Measurements from ENCODE around the gene BAD. TPM values are rescaled to one million over a fixed set of nuclear protein-coding genes. Genes with fewer than 3 reads are reported as not detected.

BAD gene
- total and polyA plus RNA-seq, 2 of the 13 experiments (the other 11 are each of a cell fraction or from before 2014, with no cell fraction given) = 17.9 to 28.5 TPM

DNA sequence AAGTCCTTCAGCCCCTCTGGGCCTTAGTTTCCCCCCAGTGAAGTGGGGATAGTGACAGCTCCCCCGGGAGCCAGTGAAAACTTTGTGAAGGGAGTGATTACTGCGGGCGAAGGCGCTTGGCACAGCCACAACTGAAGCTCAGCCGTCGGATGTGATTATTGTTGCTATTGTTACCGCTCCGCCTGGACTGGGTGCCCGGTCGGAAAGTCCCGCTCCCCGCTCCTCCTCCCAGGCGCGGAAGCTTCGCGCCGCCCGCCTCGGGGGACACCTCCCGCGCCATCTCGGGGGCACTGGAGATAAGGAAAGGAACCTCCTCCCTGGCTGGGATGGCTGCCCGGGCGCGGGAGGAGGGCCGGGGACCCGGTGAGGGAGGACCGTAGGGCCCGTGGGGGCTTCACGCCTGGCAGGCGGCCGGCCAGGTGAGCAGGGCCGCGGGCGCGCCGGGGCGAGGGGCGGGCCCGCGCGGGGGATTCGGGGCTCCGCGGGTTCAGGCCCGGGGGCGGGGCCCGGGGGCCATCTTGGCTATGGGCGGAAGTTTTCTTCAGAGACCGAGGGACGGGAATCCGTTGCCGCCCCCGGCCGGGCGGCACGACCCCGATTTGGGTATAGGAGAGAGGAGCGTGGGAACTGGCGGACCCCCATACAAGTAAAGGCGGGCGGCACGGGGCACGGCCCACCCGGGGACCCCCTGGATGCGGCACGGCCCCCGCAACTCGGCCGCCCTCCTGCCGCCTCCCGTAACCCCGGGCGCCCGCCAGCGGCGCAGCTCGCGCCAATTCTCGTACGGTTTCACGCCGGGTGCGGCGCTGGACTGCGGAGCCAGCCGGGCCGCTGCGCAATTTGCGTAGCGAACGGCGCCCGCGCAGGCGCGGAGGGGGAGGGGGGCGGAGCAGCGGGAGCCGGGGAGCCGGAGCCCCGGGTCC lies 758 bp upstream of the BAD start, which contains the start of gene GPR137 (continued):
- TF ChIP-seq, protein P1, sequence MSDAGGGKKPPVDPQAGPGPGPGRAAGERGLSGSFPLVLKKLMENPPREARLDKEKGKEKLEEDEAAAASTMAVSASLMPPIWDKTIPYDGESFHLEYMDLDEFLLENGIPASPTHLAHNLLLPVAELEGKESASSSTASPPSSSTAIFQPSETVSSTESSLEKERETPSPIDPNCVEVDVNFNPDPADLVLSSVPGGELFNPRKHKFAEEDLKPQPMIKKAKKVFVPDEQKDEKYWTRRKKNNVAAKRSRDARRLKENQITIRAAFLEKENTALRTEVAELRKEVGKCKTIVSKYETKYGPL (CRISPR knock-in tag; IDR thresholded peaks at IDR 0.05) = no peak
- TF ChIP-seq ZNF24 (IDR thresholded peaks at IDR 0.05) (no peak), ZBTB3 (CRISPR knock-in tag; IDR thresholded peaks at IDR 0.05; ENCODE audit: borderline replicate concordance, low read depth) (no peak), ETV6 (CRISPR knock-in tag; conservative IDR thresholded peaks at IDR 0.05) (no peak), ZFAT (CRISPR knock-in tag; conservative IDR thresholded peaks at IDR 0.05) (no peak), ZFP41 (CRISPR knock-in tag; IDR thresholded peaks at IDR 0.05; ENCODE audit: borderline replicate concordance) (no peak), GTF2F1 (IDR thresholded peaks at IDR 0.05; ENCODE audit: low read length) (no peak), KAT2B (IDR thresholded peaks at IDR 0.05; ENCODE audit: borderline replicate concordance, low read depth, low read length) (no peak)
- TF ChIP-seq, protein P2, sequence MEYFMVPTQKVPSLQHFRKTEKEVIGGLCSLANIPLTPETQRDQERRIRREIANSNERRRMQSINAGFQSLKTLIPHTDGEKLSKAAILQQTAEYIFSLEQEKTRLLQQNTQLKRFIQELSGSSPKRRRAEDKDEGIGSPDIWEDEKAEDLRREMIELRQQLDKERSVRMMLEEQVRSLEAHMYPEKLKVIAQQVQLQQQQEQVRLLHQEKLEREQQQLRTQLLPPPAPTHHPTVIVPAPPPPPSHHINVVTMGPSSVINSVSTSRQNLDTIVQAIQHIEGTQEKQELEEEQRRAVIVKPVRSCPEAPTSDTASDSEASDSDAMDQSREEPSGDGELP (IDR thresholded peaks at IDR 0.05; ENCODE audit: borderline replicate concordance, low read depth) = 0 out of 2 replicates have a peak, but pooled peaks have one; percentile 3
- TF ChIP-seq, protein P3, sequence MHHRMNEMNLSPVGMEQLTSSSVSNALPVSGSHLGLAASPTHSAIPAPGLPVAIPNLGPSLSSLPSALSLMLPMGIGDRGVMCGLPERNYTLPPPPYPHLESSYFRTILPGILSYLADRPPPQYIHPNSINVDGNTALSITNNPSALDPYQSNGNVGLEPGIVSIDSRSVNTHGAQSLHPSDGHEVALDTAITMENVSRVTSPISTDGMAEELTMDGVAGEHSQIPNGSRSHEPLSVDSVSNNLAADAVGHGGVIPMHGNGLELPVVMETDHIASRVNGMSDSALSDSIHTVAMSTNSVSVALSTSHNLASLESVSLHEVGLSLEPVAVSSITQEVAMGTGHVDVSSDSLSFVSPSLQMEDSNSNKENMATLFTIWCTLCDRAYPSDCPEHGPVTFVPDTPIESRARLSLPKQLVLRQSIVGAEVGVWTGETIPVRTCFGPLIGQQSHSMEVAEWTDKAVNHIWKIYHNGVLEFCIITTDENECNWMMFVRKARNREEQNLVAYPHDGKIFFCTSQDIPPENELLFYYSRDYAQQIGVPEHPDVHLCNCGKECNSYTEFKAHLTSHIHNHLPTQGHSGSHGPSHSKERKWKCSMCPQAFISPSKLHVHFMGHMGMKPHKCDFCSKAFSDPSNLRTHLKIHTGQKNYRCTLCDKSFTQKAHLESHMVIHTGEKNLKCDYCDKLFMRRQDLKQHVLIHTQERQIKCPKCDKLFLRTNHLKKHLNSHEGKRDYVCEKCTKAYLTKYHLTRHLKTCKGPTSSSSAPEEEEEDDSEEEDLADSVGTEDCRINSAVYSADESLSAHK (CRISPR knock-in tag; IDR thresholded peaks at IDR 0.05; ENCODE audit: borderline replicate concordance) = no peak
- TF ChIP-seq, protein P4, sequence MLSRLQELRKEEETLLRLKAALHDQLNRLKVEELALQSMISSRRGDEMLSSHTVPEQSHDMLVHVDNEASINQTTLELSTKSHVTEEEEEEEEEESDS (CRISPR knock-in tag; IDR thresholded peaks at IDR 0.05; ENCODE audit: borderline replicate concordance) = no peak
- TF ChIP-seq, protein P5, sequence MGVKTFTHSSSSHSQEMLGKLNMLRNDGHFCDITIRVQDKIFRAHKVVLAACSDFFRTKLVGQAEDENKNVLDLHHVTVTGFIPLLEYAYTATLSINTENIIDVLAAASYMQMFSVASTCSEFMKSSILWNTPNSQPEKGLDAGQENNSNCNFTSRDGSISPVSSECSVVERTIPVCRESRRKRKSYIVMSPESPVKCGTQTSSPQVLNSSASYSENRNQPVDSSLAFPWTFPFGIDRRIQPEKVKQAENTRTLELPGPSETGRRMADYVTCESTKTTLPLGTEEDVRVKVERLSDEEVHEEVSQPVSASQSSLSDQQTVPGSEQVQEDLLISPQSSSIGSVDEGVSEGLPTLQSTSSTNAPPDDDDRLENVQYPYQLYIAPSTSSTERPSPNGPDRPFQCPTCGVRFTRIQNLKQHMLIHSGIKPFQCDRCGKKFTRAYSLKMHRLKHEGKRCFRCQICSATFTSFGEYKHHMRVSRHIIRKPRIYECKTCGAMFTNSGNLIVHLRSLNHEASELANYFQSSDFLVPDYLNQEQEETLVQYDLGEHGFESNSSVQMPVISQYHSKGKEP (CRISPR knock-in tag; IDR thresholded peaks at IDR 0.05) = no peak
- TF ChIP-seq, protein P6, sequence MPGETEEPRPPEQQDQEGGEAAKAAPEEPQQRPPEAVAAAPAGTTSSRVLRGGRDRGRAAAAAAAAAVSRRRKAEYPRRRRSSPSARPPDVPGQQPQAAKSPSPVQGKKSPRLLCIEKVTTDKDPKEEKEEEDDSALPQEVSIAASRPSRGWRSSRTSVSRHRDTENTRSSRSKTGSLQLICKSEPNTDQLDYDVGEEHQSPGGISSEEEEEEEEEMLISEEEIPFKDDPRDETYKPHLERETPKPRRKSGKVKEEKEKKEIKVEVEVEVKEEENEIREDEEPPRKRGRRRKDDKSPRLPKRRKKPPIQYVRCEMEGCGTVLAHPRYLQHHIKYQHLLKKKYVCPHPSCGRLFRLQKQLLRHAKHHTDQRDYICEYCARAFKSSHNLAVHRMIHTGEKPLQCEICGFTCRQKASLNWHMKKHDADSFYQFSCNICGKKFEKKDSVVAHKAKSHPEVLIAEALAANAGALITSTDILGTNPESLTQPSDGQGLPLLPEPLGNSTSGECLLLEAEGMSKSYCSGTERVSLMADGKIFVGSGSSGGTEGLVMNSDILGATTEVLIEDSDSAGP (CRISPR knock-in tag; IDR thresholded peaks at IDR 0.05; ENCODE audit: borderline replicate concordance) = no peak
- TF ChIP-seq, protein P7, sequence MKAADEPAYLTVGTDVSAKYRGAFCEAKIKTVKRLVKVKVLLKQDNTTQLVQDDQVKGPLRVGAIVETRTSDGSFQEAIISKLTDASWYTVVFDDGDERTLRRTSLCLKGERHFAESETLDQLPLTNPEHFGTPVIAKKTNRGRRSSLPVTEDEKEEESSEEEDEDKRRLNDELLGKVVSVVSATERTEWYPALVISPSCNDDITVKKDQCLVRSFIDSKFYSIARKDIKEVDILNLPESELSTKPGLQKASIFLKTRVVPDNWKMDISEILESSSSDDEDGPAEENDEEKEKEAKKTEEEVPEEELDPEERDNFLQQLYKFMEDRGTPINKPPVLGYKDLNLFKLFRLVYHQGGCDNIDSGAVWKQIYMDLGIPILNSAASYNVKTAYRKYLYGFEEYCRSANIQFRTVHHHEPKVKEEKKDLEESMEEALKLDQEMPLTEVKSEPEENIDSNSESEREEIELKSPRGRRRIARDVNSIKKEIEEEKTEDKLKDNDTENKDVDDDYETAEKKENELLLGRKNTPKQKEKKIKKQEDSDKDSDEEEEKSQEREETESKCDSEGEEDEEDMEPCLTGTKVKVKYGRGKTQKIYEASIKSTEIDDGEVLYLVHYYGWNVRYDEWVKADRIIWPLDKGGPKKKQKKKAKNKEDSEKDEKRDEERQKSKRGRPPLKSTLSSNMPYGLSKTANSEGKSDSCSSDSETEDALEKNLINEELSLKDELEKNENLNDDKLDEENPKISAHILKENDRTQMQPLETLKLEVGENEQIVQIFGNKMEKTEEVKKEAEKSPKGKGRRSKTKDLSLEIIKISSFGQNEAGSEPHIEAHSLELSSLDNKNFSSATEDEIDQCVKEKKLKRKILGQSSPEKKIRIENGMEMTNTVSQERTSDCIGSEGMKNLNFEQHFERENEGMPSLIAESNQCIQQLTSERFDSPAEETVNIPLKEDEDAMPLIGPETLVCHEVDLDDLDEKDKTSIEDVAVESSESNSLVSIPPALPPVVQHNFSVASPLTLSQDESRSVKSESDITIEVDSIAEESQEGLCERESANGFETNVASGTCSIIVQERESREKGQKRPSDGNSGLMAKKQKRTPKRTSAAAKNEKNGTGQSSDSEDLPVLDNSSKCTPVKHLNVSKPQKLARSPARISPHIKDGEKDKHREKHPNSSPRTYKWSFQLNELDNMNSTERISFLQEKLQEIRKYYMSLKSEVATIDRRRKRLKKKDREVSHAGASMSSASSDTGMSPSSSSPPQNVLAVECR (CRISPR knock-in tag; IDR thresholded peaks at IDR 0.05; ENCODE audit: borderline replicate concordance) = 0 out of 2 replicates have a peak, but pooled peaks have one; percentile 15
